Neural progenitor cell (in vitro differentiated cells): ENCODE data around the gene ZBTB25. TPM values are rescaled to one million over a fixed set of nuclear protein-coding genes. Genes with fewer than 3 reads are reported as not detected.

Source experiments
- DNase-seq: peaks from one replicate; pipeline ENCODE4 v3.0.0-alpha.2; 2016; ENCODE audit warnings: low spot score
- H2AFZ ChIP-seq: fragments of 200-600 bp; sonication (generic); replicated peaks from 2 replicates; pipeline ENCODE4 v1.6.1; 2016; ENCODE audit warnings: antibody characterized with exemption
- H3F3A ChIP-seq: fragments of 200-600 bp; sonication (generic); 2 replicates; pipeline ENCODE4 v1.6.1; 2016; ENCODE audit warnings: antibody characterized with exemption, low read depth
- H3K27ac ChIP-seq: fragments of 200-600 bp; sonication (generic); 2 replicates; pipeline ENCODE4 v1.5.1; 2016; ENCODE audit warnings: mild to moderate bottlenecking
- H3K27me3 ChIP-seq: fragments of 200-600 bp; sonication (generic); 2 replicates; pipeline ENCODE4 v1.6.1; 2016; ENCODE audit warnings: mild to moderate bottlenecking, moderate library complexity
- H3K36me3 ChIP-seq: fragments of 200-600 bp; sonication (generic); 2 replicates; pipeline ENCODE4 v1.5.1; 2016
- H3K4me1 ChIP-seq: fragments of 200-600 bp; sonication (generic); 2 replicates; pipeline ENCODE4 v1.6.1; 2016; ENCODE audit warnings: mixed run types
- H3K4me2 ChIP-seq: fragments of 200-600 bp; sonication (generic); 2 replicates; pipeline ENCODE4 v1.6.1; 2016
- H3K4me3 ChIP-seq: fragments of 200-600 bp; sonication (generic); 2 replicates; pipeline ENCODE4 v1.5.1; 2016
- H3K79me2 ChIP-seq: fragments of 200-600 bp; sonication (generic); 2 replicates; pipeline ENCODE4 v1.6.1; 2016; ENCODE audit warnings: low read depth
- H3K9ac ChIP-seq: fragments of 200-600 bp; sonication (generic); 2 replicates; pipeline ENCODE4 v1.6.1; 2016
- H3K9me3 ChIP-seq: fragments of 200-600 bp; sonication (generic); 2 replicates; pipeline ENCODE4 v1.5.1; 2016; ENCODE audit warnings: low read depth
- H4K20me1 ChIP-seq: fragments of 200-600 bp; sonication (generic); 2 replicates; pipeline ENCODE4 v1.6.1; 2016; ENCODE audit warnings: low read depth
- H3K27ac Mint-ChIP-seq: 3 replicates; pipeline ENCODE4 v1.8.0; 2021; ENCODE audit warnings: mixed read lengths
- H3K27me3 Mint-ChIP-seq: 2 replicates; pipeline ENCODE4 v1.8.0; 2022; ENCODE audit warnings: low read depth, mild to moderate bottlenecking, inconsistent platforms, moderate library complexity, mixed read lengths; ENCODE audit not compliant: insufficient read depth
- H3K36me3 Mint-ChIP-seq: 3 replicates; pipeline ENCODE4 v1.8.0; 2021; ENCODE audit warnings: mixed read lengths
- H3K4me1 Mint-ChIP-seq: 3 replicates; pipeline ENCODE4 v1.8.0; 2021; ENCODE audit warnings: mixed read lengths
- H3K4me3 Mint-ChIP-seq: 3 replicates; pipeline ENCODE4 v1.8.0; 2021; ENCODE audit warnings: mild to moderate bottlenecking, moderate library complexity, mixed read lengths
- H3K9me3 Mint-ChIP-seq: 3 replicates; pipeline ENCODE4 v1.8.0; 2020; ENCODE audit warnings: mixed read lengths
- CTCF ChIP-seq: fragments of 200-600 bp; sonication (generic); IDR thresholded peaks from 2 replicates; pipeline ENCODE4 v1.5.1; 2017; ENCODE audit warnings: antibody characterized with exemption, mild to moderate bottlenecking
- EZH2 ChIP-seq: fragments of 200-600 bp; sonication (generic); IDR thresholded peaks from 2 replicates; pipeline ENCODE4 v1.6.1; 2017; ENCODE audit warnings: antibody characterized with exemption, mild to moderate bottlenecking, moderate library complexity
- EZH2phosphoT487 ChIP-seq: fragments of 200-600 bp; sonication (generic); IDR thresholded peaks from 2 replicates; pipeline ENCODE4 v1.6.1; 2017; ENCODE audit warnings: antibody characterized with exemption
- total RNA-seq: library from RNA; depleted of rRNA; stranded (reverse); fragments of >200 nt; gene quantifications from 2 replicates; pipeline ENCODE4 v1.2.3, GENCODE V29; 2015; ENCODE audit warnings: low replicate concordance

ZBTB25 gene
- total RNA-seq, 1 donor from 2014 or later = 14.3 TPM

GRCh38 chr14:64515053-64515452 lies 11.4 kb upstream of the ZBTB25 start:
- Mint-ChIP-seq H3K9me3 (no peaks in the 10 kb centered on the region), H3K27ac (no peak overlapping the region), H3K4me3 (no peak overlapping the region), H3K36me3 (no peaks in the 10 kb centered on the region), H3K4me1 (peaks cover 7% of the 10 kb centered on the region), H3K27me3 (peaks cover 2% of the 10 kb centered on the region)
- Histone ChIP-seq H3K9ac (no peak overlapping the region), H3K9me3 (no peaks in the 10 kb centered on the region), H3K4me1 (no peaks in the 10 kb centered on the region), H3K36me3 (no peaks in the 10 kb centered on the region), H3K4me3 (no peak overlapping the region), H2AFZ (no peak overlapping the region), H3K27me3 (no peaks in the 10 kb centered on the region), H3K27ac (no peak overlapping the region), H3K79me2 (peaks cover 99% of the 10 kb centered on the region), H3K4me2 (no peak overlapping the region), H4K20me1 (peaks cover 50% of the 10 kb centered on the region), H3F3A (peaks cover 6% of the 10 kb centered on the region)
- no peak for DNase-seq
- no peak for TF ChIP-seq EZH2phosphoT487
- no peak for TF ChIP-seq CTCF
- TF ChIP-seq EZH2 = no peak

- H3K36me3 Mint-ChIP-seq = no peaks in the 10 kb centered on the region
- no peak overlapping the region for H3K4me2 ChIP-seq
- peaks cover 98% of the 10 kb centered on the region for H3K79me2 ChIP-seq
- no peak for DNase-seq
- peaks cover 8% of the 10 kb centered on the region for H3F3A ChIP-seq
- H3K27ac Mint-ChIP-seq = no peak overlapping the region
- peaks cover 58% of the 10 kb centered on the region for H4K20me1 ChIP-seq
- H3K27me3 ChIP-seq = no peaks in the 10 kb centered on the region
- no peak overlapping the region for H3K4me3 ChIP-seq
- H3K4me3 Mint-ChIP-seq = no peak overlapping the region
- H3K27ac ChIP-seq = no peak overlapping the region
- peaks cover 7% of the 10 kb centered on the region for H3K4me1 ChIP-seq
- TF ChIP-seq CTCF (no peak), EZH2phosphoT487 (no peak), EZH2 (no peak)
- H3K4me1 Mint-ChIP-seq = peaks cover 11% of the 10 kb centered on the region
- no peaks in the 10 kb centered on the region for H3K9me3 ChIP-seq
- H2AFZ ChIP-seq = no peak overlapping the region
- no peaks in the 10 kb centered on the region for H3K27me3 Mint-ChIP-seq
- H3K36me3 ChIP-seq = no peaks in the 10 kb centered on the region
- H3K9me3 Mint-ChIP-seq = no peaks in the 10 kb centered on the region
- H3K9ac ChIP-seq = no peak overlapping the region
Observed at GRCh38 chr14:64513271-64513670, 9.6 kb upstream of the ZBTB25 start.

- Histone ChIP-seq H3K4me1 (peaks cover 15% of the 10 kb centered on the region), H3K27me3 (no peaks in the 10 kb centered on the region), H3K9me3 (no peaks in the 10 kb centered on the region), H3K36me3 (no peaks in the 10 kb centered on the region), H2AFZ (no peak overlapping the region), H3K4me3 (no peak overlapping the region), H3K9ac (no peak overlapping the region), H4K20me1 (peaks cover 66% of the 10 kb centered on the region), H3K27ac (no peak overlapping the region), H3K4me2 (no peak overlapping the region), H3F3A (peaks cover 8% of the 10 kb centered on the region), H3K79me2 (peaks cover 98% of the 10 kb centered on the region)
- H3K27ac Mint-ChIP-seq = no peak overlapping the region
- TF ChIP-seq EZH2 = no peak
- TF ChIP-seq CTCF = peak; percentile 97
- no peaks in the 10 kb centered on the region for H3K9me3 Mint-ChIP-seq
- no peak overlapping the region for H3K4me3 Mint-ChIP-seq
- H3K4me1 Mint-ChIP-seq = peaks cover 24% of the 10 kb centered on the region
- peak; percentile 80 for DNase-seq
- no peaks in the 10 kb centered on the region for H3K36me3 Mint-ChIP-seq
- H3K27me3 Mint-ChIP-seq = no peaks in the 10 kb centered on the region
Observed at GRCh38 chr14:64510825-64511671, 7.4 kb upstream of the ZBTB25 start.
